GM21423 (cell line): ENCODE results near the gene FAAP24.
A peak's percentile ranks its signal among the peaks of the same experiment; 100 is the strongest.
"Not testable (repeated sequence)": the region's sequence is repeated elsewhere in the genome, so short reads cannot be mapped to it uniquely, and the experiment has no call there.

Source experiments
- ATAC-seq: cut with Tn5 transposase; IDR thresholded peaks from one replicate; pipeline ENCODE4 v1.9.1; 2021; ENCODE audit warnings: mild to moderate bottlenecking, moderate library complexity; ENCODE audit not compliant: unreplicated experiment

The FAAP24 gene, protein sequence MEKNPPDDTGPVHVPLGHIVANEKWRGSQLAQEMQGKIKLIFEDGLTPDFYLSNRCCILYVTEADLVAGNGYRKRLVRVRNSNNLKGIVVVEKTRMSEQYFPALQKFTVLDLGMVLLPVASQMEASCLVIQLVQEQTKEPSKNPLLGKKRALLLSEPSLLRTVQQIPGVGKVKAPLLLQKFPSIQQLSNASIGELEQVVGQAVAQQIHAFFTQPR

DNA sequence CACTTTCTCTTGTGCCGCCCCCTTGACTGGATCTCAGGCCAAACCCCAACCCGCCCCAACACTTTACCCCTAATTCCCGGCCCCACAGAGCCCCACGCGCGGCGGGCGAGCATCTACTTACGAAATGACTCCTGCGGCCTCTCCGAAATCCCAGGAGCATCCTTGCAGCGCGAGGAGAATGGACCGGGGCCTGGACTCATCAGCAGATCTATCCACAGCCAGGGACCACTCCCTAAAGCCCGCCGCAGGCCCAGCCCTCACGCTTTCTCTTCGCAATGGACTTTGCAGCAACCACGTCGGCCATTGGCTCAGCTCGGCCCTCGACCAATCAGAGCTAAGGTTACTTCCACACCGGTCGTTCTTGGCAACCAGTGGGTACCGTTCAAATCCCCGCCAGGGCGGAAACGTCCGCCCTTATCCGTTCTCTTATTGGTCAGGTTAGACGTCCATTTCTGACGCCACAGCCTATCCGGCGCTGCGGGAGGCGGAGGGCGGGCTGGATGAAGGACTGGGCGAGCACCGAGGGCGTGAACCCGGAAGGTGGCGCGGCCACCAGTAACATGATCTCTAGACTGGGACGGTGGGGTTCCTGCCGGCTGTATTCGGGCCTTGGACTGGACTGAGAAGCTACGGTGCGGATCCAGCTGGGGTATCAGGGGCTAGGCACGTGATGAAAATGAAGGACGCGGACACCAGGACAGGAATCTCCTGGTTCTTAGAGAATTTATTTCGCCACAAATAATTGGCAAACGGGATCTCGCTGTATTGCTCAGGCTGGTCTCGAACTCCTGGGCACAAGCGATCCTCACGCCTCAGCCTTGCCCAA lies at the start of gene FAAP24, which contains the start of gene CEP89:
FAAP24 (plus strand) TSS at position 528 of the 826 bp plus-strand sequence. CDS start 955 bp downstream, outside the sequence.
CEP89 (minus strand) TSS at position 244 of the 826 bp plus-strand sequence; CDS start at position 160, 84 bp downstream.
- peak; percentile 98 for ATAC-seq

DNA sequence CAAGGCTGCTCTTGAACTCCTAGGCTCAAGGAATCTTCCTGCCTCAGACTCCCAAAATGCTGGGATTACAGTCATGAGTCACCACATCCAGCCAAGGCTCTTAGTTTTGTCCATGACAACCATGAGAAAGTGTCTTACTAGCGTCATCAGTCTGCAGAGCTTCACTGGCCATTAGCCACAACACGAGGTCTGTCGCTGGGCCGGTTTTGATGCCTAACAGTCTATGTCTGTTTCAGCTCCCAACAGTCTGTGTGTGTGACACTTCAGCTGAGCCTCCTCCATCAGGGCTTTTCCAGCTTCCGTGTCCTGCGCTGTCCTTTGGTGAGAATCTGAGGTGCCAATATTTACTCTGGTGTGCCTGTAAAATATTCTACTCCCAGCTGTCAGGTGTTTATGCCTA lies 47.8 kb upstream of the FAAP24 start:
- ATAC-seq: no peak

DNA sequence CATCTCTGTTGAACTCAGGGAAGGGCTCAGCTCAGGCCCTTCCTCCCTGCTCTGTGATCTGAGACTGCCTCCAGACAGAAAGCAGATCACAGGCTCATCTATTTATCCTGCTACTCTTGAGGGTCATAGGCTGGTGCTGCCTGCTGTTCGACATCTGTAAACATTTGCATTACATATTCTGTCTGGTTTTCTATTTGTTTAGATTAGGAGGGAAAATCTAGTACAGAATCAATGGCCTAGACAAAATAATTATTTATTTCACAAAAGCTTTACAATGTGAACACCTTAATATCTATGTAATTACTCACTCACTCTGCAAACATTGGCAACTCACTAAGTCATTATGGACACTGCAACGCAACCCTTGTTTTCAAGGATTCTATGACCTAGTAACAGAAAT lies 43.2 kb upstream of the FAAP24 start:
- ATAC-seq: no peak

DNA sequence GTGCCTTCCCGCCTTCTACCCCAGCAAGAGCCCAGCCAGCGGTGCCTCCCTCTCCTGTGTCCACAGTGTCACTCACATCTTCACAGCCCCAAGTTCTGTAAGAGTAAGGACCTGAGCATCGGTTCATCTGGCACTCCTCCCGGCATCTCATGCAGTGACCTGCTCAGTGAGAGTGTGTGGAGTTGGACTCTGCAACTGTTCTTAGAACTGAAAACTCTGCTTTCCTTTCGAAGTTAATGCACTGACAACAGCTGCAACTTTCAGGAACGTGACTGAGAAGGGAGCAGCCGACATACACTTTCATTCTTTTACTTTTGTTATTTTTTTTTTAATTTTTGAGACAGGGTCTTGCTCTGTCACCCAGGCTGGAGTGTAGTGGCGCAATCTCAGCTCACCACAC lies 41.5 kb upstream of the FAAP24 start:
- no peak for ATAC-seq

DNA sequence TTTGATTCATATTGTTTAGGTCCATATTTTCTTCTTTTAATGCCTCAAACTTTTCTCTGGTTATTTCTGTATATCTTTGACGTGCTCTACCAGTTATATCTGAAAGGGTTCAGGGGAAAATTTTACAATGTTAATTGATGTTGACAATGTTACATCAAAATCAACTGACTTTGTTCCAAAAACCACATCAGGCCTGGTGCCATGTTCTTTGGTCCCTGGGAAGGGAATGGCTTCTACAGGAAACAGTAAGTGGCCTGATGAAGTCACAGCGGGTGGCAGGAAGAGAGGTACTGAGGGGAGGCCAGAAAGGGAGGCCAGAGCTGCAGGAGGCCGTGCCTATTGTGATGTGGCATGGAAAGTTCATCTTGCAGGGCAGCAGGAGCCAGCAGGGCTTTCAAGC lies 38.5 kb upstream of the FAAP24 start:
- ATAC-seq: no peak

DNA sequence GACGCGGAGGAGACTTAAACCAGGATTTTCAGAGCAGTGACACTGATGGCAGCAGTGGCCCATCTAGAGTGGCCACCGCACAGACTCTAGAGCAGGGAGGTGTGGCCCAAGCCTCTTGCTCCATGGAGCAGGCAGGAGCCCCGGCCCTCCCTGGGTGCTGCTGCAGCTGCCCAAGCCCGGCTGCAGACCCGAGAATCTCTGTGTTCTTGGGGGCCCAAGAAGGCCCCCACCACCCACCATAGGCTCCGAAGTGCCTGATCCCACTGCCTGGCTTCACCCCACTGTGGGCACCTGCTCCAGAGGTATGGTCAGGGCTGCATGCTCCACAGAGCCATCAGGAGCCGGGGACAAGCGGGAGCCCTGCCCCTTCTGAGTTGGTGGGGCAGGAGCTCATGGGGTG lies 36.4 kb upstream of the FAAP24 start:
- no peak for ATAC-seq

DNA sequence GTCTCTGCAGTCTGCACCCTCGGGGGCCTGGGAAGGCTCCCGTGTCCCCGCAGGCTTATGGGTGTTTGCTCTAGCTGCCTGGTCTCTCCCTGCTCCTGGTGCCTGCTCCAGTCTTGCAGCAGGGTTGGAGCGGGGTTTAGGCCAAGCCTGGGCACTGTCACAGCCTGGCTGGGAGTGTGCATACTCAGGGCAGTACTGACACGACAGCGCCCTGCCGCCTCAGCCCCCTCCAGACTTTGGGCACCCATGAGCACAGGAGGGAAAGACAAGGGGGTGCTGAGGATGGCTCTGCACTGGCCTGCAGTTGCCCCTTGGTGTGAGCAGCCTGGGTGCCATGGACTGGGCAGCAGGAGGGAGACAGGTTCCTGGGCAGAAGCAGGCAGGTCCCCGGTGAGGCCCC lies 36.0 kb upstream of the FAAP24 start:
- no peak for ATAC-seq

DNA sequence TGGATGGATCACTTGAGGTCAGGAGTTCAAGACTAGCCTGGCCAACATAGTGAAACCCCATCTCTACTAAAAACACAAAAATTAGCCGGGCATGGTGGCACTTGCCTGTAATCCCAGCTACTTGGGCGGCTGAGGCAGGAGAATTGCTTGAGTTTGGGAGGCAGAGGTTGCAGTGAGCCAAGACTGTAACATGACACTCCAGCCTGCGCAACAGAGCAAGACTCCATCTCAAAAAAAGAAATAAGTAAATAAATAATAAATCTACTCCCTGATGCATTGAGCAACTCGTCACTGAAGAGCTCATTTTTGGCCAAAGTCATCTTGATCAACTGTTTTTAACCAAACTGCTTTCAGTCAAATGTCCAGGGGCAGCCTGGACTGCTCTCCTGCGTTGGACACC lies 30.8 kb upstream of the FAAP24 start:
- not testable (repeated sequence) for ATAC-seq

DNA sequence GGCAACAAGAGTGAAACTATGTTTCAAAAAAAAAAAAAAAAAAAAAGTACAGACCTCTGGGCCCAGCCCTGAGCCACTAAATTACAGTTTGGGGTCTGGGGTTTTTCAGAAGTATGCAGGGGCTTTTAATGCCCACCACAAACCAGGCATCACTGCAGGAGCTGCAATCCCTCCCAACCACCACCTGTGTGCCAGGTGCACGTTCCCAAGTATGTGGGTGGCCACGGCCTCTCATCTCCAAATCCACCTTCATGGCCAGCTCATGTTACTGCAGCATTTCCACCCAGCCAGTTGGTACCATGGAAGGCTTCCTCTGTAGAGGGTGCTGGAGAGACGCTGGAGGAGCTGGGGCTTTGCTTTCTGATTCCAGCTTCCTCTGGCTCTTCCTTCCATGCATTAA lies 26.8 kb upstream of the FAAP24 start:
- no peak for ATAC-seq

DNA sequence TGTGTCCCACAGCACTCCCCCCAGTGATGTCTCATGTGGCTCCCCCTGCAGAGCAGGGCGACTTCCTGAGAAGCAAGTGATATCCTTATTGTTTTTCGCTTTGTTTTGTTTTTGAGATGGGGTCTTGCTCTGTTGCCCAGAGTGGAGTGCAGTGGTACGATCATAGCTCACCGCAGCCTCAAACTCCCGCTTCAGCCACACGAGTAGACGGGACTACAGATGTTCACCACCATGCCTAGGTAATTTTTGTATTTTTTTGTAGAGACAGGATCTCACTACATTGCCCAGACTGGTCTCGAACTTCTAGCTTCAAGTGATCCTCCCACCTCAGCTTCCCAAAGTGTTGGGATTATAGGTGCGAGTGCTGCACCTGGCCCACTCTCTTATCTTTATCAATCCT lies 5.3 kb upstream of the FAAP24 start:
- no peak for ATAC-seq

DNA sequence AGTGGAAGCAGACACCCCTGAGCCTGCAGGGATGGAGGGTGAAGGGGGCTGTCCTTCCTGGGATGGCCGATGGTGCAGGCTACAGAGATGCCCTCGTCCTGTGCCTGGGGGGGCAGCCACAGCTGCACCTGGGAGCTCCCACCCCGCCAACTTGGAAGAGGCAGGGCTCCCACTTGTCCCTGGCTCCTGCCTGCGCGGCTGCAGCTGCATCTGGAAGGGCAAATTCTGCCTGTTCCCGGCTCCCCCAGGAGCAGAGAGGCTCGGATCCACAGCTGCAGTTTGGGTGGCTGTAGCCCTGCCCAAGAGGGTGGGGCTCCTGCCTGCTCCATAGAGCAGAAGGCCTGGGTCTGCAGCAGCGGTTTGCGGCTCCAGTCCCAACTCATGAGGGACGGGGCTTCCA lies 2.5 kb upstream of the FAAP24 start:
- no peak for ATAC-seq

DNA sequence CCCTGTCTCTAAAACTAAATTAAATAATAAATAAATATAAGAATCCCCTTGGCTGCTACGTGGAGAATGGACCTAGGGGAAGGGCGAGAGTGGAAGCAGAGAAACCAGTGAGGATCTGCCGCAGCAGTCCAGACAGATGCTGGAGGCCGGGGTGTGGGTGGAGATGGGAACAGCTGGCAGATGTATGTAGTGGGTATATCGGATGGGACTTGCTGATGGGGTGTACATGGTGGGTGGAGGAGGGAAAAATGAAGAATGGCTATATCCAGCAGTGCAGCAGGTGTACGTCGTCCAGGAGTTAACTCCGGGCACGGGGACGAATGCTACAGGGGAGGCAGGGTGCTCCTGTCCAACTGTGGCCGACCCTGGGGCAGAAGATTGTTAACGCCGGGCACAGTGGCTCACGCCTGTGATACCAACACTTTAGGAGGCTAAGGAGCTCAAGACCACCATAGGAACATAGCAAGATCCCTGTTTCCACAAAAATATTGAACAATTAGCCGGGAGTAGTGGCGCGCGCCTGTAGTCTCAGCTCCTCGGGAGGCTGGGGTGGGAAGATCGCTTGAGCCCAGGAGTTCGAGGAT lies 938 bp upstream of the FAAP24 start:
- no peak for ATAC-seq

DNA sequence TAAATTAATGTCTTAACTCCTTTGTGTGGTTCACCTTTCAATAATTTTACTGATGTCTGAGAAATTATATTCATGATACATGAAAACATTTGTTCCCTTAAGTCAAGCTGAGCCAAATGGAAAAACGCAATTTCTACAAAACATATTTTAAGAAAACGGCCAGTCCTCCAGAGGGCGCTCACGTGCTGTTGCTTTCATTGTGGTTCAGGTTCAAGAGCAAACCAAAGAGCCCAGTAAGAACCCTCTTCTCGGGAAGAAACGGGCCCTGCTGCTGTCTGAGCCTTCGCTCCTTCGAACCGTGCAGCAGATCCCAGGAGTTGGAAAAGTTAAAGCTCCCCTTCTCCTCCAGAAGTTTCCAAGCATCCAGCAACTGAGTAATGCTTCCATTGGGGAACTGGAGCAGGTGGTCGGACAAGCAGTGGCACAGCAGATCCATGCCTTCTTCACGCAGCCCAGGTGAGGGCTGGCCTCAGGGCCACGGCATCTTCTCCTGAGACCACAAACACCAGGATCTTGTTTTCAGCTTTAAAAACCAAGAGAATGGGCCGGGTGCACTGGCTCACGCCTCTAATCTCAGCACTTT lies 4.3 kb downstream of the FAAP24 start:
- ATAC-seq: no peak

DNA sequence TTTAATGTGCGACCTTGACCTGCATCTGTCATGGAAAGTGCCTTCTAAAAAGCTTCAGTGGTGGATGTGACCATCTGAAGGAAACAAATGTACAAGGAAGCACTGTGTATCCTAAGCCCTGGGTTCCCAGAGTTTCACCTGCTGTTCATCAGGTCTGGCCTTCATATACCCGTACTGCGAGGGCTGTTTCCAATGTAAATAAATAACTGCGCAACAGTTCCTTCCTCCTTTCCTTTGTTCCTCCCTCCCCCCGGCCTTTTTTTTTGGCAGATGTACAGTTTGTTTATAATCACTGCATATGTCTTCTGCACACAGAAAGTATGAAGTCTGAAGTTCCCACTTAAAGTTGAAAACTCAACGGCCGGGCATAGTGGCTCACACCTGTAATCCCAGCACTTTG lies 5.2 kb downstream of the FAAP24 start:
- ATAC-seq: no peak

DNA sequence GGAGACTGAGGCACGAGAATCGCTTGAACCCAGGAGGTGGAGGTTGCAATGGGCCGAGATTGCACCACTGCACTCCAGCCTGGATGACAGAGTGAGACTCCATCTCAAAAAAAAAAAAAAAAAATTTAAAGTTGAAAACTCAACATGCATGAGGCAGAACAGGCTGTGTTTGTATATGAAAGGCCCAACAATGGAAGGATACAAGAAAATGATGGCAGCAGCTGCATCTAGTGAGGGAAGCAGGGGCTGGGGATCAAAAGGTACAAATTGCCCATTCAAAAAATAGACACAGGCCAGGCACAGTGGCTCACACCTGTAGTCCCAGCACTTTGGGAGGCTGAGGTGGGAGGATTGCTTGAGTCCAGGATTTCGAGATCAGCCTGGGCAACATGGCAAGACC lies 5.8 kb downstream of the FAAP24 start:
- ATAC-seq: not testable (repeated sequence)

DNA sequence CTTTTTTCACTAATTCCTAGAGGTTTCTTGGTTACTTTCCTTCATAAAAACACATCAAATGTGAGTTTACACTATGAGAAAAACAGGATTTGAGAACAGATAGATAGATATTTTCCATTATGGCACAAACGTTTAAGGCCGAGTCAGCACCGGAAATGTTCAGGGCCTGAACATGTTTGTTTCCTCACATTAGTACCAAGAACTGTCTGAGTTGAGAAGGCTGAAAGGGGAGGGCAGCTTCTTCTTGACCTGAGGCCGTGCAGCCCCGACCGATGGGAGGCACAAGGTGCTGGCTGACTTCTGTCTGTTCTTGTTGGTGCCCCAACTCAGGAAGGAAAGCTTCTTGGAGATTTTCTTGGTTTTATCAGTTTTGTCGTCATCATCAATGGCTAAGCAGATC lies 7.8 kb downstream of the FAAP24 start:
- not testable (repeated sequence) for ATAC-seq

DNA sequence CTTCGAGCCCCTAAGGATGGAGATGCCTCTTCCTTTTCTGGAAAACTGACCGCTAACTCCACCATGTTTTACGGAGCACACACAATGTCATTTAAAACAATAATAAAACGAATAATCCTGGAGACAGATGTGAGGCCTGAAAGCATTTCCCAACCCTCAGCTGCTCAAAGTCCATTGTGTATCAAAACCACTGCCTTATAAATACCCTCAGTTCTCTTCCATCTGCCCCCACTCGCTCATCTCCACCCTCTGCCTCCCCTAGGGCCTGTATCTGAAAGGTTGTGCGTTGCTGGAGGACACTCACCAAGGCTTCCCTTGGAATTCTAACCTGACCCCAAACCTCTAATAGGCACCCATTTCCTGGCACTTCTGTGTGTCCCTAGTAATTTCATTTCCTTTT lies 10.4 kb downstream of the FAAP24 start:
- ATAC-seq: not testable (repeated sequence)

DNA sequence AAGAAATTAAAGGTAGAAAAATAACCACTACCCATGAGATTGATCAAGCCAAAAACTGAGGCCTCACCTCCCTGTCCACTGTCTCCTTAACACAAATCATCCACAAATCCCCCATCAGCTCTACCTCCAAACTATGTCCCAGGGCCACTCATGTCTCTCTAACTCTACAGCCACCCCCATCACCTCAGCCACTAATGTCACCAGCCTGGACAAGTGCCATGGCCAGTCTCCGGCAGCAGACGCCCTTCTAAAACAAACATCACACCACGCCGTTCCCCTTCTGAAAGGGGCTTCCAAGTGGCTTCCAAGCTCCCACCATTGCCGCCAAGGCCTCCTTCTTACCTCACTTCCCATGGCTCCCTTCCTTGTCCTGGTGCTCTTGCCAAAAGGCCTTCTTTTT lies 16.2 kb downstream of the FAAP24 start:
- ATAC-seq: not testable (repeated sequence)

DNA sequence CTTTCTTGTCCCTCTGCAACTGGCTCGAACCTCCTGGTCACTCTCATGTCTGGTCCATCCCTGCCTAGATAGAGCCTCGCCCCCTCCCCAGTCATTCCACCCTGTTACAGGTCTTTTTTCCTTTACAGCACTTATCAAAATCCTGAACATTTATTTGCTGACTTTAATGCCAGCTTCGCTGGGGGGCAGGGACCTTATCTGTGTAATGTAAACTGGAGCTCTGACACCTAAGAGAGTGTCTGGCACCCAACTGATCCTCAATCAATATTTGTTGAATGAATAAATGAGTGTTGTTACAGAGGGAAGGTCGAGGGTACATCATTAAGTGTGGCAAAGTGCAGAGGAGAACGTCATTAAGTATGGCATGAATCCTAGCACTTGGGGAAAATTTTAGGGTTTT lies 16.7 kb downstream of the FAAP24 start:
- ATAC-seq: no peak

DNA sequence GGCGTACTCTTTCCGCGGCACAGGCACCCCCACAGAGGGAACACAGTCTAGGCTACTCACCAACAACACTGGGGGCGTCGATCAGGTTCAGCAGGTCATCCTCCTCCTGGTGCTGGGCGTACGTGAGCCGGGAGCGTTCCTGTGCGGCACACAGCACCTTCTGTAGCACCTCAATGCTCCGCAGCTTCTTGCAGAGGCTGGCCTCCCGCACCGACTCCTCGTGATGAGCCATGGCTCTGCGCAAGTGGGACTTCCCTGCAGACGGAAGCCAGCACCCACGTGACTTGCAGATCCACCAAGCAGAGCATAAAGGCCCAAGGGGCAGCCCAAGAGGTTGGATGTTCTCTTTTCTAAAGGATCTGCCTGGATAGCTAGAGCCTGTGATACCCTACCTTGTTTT lies 23.9 kb downstream of the FAAP24 start:
- not testable (repeated sequence) for ATAC-seq

DNA sequence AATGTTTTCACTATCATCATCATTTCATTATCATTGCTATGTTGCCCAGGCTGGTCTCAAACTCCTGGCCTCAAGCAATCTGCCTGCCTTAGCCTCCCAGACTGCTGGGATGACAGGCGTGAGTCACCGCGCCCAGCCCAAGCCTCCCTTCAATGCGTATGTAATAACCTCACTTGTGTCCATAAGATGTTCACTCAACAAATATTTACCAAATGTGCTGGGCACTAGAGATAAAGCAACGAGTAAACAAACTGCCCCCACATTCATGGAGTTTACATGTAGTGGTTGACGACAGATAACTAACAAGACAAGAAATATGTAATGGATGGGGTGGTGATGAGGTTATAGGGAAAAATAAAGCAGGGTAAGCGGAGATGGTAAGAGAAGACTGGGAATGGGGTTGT lies 25.0 kb downstream of the FAAP24 start:
- not testable (repeated sequence) for ATAC-seq
